Stimulated activated CD4-positive, alpha-beta T cell treated with anti-CD3 and anti-CD28 coated beads, Interleukin-1b, Interleukin-23, amount 100 ng/mL, for 1 hour (primary cell): ENCODE measurements around the gene TAL1.
"Not testable (repeated sequence)": the region's sequence is repeated elsewhere in the genome, so short reads cannot be mapped to it uniquely, and the experiment has no call there.

Source experiments
- DNase-seq, 2 donors: peaks; one replicate each; pipeline ENCODE4 v3.0.0-alpha.2; 2020; ENCODE audit warnings: low read depth in 2 of 2

TAL1 gene

DNA sequence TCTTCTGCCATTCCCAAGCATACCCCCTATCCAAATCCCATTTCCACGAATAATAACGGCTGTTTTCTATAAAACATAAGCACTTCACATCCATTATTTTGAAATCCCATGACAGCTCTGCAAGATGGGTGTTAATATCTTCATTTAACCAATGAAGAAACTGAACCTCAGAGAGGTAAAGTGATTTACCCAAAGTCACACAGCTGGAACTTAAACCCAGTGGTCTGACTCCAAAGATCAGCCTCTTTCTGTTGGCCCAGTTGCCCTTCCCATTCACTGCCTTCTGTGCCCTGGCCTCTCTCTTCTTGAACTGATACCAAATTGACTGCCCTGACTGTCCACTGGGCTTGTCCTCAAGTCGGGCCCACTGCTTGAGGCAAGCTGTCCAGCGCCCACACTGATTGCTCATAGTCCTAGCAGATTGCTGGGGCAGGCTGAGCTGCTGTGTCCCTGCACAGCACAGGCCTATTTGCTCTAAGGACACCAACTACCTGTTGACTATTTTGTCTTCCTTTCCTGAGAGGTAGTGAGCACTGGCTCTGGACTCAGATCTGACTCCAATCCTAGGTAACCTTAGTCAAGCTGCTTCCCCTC, 19.3 kb downstream of the TAL1 start:
- DNase-seq = no peak

DNA sequence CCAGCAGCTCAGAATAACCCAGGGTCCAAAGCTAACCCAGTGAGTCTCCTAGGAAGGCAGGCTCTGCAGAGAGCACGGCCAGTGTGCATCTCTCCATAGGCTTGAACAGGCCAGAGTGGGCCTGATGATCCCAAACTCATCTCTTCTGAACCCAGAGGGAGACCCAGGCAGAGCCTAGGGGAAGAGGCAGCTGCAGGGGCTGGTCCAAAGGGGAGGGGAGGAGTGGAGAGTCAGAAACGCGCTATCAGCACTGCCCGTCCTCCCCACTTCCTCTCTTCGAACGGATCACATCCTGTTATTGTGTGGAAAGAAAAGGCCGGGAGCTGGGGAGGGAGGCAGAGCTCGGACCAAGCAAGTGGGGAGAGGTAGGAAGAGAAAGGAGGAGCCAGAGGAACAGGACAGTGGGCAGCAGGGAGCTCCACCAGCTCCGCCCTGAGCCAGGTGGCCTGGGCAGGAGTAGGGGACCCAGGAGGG, 20.2 kb downstream of the TAL1 start:
- no peak for DNase-seq

DNA sequence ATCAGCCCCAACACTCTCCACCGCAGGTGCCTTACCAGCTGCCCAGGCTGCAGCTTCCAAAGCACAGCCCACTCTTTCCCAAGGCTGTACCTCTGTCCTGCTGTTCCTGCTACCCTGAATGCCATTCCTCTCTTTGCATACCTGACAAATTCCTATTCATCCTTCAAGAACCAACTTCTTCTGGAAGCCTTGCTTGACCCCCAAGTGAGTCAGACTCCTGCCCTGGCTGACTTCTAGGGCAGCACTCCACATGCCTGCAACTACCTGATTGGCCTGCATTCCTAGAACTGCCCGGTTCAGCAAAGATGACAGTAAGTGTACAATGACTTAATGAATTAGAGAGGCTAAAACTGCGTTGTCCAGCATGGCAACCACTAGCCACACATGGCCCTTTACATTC, 21.4 kb downstream of the TAL1 start:
- DNase-seq = no peak

DNA sequence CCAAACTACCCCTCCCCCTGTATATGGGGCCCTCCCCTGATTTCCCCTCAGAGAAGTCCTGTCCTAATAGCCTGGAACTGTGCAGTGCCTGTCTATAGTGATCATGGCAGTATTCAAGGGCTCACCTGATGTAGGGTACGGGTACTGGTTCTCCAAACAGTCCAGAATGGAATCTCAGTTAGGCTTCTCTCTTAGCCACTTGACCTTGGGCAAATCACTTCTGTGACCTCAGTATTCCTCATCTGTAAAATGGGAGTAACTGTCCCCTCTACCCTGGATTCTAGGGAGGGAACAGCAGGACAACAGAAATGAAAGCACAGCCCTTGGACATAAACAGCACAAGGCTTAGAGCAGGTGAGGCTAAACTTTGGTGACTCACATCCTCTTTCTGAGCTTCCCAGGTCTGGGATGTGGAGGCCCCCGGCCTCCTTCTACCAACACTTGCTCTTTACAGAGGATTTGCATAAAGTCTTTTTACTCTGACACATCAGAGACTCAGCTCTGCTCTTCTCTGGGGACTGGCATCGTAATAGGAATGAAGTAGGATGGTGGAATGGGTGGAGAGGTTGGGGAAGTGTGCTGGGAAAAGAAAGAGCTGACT, 22.2 kb downstream of the TAL1 start:
- no peak for DNase-seq

DNA sequence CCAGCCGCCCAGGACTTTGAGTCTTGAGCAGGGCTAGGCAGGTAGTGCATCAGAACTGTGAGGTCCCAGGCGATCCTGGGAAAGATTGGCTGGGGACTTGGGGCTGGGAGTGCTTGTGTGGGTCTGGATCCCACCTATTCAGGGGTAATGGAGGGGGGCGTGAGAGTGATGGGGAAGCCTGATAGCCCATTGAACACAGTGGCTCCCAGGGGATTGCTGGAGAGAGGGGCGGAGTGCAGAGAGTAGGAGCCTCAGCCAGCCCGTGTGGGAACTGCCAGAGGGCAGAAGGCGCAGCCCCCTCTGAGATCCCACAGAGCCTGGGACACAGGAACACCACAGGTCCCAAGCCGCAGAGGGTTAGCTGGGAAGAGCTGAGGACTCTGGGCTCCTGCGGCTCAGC, 22.9 kb downstream of the TAL1 start:
- DNase-seq = no peak

DNA sequence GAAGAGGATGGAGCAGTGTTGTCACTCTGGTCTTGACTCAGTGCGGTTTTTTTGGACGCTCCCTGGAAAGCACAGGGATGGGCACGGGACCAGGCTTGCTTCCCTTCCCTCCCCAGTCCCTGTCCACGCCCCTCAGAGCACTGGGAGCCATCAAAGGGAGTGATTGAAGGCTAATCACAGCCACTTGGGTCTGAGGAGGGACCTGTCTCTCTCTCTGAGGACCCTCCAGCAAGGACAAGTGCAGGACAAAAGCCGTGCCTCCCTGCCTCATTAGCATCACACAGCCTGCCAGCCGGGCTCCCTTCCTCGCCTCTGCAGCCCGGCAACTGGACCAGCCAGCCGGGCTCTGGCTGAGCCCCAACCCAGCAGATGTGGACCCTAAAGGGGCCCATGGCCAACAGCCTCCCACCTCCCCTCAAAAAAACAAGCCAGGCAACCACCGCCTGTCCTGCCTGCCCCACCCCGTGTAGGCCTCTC, 23.6 kb downstream of the TAL1 start:
- no peak for DNase-seq

DNA sequence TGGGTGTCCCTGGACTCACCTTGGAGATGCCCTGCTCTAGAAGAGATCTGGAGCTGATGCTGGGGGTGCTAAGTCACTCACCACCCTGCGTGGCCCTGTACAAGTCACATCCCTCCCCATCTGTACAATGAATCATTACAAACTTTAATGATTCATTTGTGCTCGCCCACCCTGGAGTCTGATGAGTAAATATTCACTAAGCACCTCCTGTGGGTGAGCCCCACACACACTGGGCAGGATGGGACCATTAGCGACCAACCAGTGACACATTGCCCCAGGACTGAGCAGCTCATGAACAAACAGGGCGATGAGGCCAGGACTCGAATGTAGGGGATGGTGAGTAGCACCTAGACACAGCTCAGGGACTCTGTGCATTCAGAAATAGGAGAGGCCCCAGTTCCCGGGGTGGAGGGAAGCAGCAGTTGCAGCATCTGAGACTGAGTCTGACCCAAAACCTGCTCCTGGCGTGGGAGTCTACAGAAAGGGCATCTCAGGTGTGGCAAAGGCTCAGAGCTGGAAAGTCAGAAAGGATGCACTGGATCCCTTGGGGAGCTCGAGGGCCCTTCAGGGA, 24.1 kb downstream of the TAL1 start:
- no peak for DNase-seq

DNA sequence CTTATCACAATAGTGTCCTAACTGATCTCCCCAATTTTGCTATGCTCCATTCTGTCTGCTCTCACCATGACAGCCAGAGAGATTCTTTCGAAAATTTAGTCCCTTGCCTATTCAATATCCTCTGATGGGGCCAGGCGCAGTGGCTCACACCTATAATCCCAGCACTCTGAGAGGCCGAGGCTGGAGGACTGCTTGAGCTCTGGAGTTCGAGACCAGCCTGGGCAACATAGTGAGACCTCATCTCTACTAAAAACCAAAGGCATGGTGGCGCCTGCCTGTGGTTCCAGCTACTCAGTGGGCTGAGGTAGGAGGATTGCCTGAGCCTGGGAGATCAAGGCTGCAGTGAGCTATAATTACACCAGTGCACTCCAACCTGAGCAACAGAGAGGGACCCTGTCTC, 26.1 kb downstream of the TAL1 start:
- DNase-seq = no peak

DNA sequence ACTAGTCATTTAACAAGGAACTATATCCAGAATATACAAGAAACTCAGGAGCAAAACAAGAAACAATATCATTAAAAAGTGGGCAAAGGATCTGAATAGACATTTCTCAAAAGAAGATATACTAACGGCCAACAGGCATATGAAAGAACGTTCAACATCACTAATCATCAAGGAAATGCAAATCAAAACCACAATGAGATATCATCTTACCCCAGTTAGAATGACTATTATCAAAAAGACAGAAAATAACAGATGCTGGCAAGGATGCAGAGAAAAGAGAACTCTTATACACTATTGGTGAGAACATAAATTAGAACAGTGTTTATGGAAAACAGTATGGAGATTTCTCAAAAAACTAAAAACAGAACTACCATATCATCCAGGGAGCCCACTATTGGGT, 28.5 kb downstream of the TAL1 start:
- DNase-seq = not testable (repeated sequence)

DNA sequence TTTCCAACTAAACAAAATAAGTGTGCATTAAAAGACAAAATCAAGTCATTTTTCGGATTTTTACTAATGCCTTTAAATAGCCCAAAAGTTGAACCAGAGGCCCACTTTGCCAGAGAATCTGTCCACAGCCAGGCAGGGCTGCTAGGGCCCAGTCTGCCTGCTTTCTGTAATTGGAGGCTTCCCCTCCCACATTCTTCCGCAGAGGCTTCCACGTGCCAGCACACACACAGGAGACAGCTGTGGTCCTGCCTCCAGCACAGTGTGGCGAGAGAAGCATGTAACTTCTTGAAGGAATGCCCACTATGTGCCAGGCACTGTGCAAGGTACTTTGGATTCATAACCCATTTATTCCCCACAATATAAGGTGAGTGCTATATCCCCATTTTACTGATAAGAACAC, 30.8 kb downstream of the TAL1 start:
- no peak for DNase-seq

DNA sequence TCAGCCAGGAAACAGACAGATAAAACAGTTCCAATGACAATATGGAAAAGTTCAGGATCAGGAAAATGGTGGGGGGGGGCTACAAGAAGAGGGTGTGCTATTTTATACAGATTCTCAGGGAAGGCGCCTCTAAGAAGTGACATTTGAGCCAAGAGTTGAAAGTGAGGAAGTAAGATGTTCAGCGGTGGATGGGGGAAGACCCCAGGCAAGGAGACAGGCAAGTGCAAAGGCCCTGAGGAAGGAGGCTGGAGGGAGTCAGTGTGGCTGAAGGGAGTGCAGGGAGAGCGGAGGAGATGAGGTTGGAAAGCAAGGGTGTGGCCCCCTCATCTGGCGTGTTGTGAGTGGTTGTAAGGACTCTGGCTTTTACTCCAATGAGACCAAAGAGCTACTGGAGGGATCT, 33.8 kb downstream of the TAL1 start:
- no peak for DNase-seq

DNA sequence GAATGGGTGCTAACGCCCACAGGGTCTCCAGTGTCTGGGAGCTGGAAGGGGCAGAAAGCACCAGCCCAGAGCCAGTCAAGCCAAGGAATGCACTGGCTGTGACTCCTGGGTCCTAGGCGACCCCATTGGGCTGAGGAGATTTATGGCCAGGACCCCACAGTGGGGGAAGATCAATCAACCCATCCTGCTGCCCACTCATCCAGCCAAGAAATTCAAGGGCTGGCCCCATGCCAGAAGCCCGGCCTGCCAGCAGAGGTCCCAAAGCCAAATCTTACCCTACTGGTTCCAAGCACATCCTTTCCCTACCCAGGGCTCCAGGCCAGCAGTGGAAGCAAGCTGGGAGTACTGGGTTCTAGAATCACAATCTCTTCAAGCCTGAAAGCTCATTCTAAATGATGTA, 35.4 kb downstream of the TAL1 start:
- no peak for DNase-seq

DNA sequence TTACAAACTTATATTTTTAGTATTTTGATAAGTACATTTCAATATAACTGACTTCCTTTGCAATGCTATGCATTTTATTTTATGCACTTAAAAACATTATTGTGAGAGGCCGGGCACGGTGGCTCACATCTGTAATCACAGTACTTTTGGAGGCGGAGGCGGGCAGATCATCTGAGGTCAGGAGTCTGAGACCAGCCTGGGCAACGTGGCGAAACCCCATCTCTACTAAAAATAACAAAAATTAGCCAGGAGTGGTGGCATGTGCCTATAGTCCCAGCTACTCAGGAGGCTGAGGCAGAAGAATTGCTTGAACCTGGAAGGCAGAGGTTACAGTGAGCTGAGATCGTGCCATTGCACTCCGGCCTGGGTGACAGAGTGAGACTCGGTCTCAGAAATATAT, 36.0 kb downstream of the TAL1 start:
- not testable (repeated sequence) for DNase-seq

DNA sequence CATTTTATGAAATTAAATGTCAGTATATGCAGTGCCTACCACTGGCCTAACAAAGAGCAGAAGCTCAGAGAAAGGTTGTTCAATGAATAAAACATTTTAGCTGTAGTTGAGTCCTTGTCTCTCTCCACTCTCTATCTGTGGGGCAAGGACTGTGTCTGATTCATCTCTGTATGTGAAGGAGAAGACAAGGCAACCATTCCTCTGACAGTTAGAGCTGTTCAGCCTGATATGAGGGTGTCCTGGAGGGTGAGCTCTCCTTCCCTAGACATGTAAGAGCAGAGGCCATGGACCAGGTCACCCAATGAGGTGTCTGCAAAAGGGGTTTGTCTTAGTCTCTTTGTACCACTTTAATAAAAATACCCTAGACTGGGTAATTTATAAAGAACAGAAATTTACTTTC, 37.7 kb downstream of the TAL1 start:
- DNase-seq = no peak

DNA sequence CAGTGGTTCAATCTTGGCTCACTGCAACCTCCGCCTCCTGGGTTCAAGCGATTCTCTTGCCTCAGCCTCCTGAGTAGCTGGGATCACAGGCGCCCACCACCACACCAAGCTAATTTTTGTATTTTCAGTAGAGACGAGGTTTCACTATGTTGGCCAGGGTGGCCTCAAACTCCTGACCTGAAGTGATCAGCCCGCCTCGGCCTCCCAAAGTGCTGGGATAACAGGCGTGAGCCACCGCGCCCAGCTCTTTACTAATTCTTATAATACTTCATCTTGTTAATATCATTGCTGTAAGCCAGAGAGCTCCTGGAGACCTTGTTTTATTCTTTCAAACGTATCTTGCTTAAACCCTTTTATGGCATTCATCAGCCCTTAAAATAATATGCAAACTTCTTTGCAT, 38.5 kb downstream of the TAL1 start:
- not testable (repeated sequence) for DNase-seq

DNA sequence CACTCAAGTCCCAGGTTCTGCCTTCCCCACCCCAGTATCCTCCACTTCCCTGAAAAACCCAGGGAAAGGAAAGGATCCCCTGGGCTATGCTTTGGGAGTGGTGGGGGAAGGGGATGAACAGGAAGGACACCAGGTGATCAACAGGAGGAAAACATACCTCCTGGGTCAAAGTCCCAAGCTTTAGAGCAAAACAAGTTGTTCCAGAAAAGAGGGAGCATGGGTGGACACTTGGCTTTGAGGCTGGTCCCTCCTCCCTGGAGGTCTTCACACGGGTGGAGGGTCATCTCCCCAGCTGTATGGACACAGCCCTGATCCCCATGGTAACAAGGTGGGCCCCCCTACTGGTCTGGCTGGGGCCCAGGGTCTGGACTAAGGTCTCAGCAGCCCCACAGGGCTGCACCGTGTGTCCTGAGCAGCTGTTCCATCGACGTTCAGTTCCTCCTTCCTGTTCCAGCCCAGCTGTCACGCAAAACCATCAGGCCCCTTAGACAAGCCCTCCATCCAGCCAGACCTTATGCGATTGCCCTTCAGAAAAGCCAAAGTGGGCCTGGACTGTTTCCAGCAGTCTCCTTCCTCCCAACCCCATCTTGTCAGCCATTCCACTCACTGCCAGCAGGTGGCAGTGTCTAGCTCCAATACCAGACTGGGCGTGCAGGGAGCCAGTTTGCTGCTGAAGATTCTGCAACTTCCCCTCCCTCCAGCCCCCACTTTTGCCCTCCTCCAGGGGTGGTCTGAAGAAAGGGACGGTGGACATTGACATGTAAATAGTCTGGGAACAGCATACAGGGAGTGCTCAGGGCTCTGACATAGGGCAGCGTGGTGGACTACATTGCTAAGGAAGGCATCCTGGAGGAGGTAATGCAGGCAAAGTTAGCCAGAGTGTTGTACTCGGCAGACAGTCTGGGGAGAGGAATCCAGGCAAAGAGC, 39.3 kb downstream of the TAL1 start:
- DNase-seq = peak in 1 of 2 donors; percentile 56

DNA sequence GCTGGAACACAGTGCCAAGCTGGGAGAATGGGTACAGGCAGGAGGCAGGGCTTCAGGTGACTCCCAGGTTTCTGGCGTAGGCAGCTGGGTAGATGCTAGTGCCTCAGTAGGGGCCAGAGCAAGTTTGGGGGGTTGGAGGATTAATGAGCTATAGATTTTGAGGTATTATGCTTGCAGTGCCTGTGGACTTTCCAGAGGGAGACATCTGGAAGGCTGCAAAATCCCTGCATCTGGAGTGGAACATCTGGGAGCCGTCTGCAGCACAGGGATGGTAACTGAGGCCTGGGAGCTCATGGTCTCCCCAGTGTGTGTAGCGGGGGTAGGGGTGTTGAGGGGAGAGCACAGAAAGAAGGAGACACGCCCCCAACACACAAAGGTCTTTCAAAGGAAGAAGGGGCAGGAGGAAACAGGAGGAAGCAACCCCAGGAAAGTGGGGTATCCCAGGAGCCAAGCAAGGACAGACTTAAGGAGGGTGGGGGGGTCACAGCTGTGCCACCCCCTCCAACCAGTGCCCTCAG, 40.0 kb downstream of the TAL1 start:
- DNase-seq = no peak

DNA sequence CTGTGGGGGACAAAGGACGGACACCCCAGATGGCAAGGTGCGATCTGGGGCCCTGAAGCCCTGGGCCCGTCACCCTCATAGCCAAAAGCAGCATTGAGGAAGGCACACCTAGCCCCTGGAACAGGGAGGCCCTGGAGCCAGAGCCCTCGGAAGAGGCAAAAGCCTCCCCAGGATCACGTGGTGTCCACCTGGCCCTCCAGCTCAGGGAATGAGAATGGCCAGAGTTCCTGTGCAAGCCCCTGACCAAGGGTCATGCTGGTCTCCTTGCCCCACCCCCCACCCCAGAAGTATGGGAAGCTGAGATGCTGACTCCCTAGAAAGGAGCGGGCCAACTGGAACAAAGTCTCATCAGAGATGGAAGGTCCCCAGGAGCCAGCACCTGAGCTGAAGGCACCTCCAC, 41.2 kb downstream of the TAL1 start:
- DNase-seq = no peak

DNA sequence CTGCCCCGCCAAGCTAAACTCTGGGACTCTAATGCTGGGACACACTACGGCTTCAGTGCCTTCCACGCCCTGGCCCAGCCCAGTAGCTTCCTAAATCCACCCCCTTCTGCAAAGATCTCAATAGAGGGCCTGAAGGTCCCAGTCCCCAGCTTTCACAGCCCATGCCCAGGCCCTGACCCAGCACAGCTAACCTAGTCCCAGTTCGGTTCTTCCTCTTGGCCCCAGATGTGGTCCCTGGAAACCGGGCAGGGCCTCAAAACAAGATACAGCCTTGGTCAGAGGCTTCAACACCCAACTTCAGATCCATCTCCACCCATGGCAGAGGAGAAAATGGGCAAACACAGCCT, 41.5 kb downstream of the TAL1 start:
- DNase-seq = no peak

DNA sequence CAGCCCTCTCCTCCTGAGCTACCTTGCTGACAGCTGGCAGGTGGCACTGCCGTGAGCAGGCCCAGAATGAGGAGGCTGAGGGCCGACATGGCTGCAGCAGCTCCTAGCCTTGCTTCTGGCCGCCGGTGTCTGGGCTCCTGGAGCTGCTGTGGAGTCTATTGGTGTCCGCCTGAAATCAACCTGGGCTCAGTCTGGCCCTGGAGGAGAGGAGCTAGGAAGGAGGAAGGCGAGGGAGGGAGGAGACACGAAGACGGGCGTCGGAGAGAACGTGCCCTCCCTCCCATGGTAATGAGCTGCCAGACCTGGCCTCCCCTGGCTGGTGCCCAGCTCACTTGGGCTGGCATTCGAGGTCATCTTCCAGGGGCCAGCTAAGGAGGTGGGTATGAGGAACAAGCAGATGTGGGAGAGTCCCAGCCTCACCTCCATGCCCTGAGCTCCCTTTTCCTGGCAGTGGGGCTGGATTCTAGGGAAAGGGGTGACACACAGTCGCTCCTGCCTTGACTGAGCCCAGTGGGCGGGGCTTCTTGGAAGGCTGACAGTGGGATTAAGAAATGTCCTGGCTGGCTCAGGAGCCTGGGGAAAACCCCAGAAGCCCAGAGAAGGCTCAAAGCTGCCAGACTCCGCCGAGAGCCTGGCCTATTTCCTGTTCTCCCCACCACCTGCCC, 42.0 kb downstream of the TAL1 start, which contains the start of gene PDZK1IP1:
TSS of gene PDZK1IP1 (minus strand) at position 193 of the 665 bp plus-strand sequence. CDS start at position 89, 104 bp downstream.
- no peak for DNase-seq
